Mucosa of descending colon (tissue), 3 donors: Measurements from ENCODE around the gene SNRNP40. TPM values are rescaled to one million over a fixed set of nuclear protein-coding genes. Genes with fewer than 3 reads are reported as not detected.

Experiments used
- ATAC-seq: fragments of 200-7000 bp; cut with Tn5 transposase; one replicate; pipeline ENCODE4 v1.9.1; 2020; ENCODE audit warnings: mild to moderate bottlenecking, moderate library complexity
- DNase-seq, 3 donors: peaks; one replicate each; pipeline ENCODE4 v3.0.0-alpha.2; 2020
- H3K36me3 ChIP-seq: fragments of 200-600 bp; one replicate; pipeline ENCODE4 v1.8.0; 2021; ENCODE audit warnings: low read depth, mild to moderate bottlenecking
- H3K4me1 ChIP-seq: fragments of 200-600 bp; one replicate; pipeline ENCODE4 v1.8.0; 2021; ENCODE audit warnings: low read depth, mild to moderate bottlenecking
- H3K4me3 ChIP-seq: fragments of 200-600 bp; one replicate; pipeline ENCODE4 v1.8.0; 2021; ENCODE audit warnings: mild to moderate bottlenecking
- H3K9me3 ChIP-seq: fragments of 200-600 bp; one replicate; pipeline ENCODE4 v1.8.0; 2021; ENCODE audit warnings: mild to moderate bottlenecking
- intact Hi-C, 2 donors: fragments of 100-400 bp; cut with DNase I in 1 of 2; cut with micrococcal nuclease in 1 of 2; formaldehyde crosslinking; loops; one replicate each; pipeline versions ENCODE4 v1.11.0 to v1.11.1; 2022; cut with DNase I, micrococcal nuclease
- total RNA-seq, 3 donors: library from RNA; stranded (reverse); fragmentation: NEBNext Ultra II Directional in 2 of 3; extraction: Animal tissue kit (Norgen Biotek cat#: 25700) in 2 of 3; gene quantifications; one replicate each; pipeline versions ENCODE4 v1.2.1 to v1.2.4, GENCODE V29; 2021 to 2023
- TF ChIP-seq, protein P1 (sequence below): fragments of 200-600 bp; IDR thresholded peaks from one replicate; pipeline ENCODE4 v1.8.0; 2022; ENCODE audit warnings: antibody characterized with exemption, mild to moderate bottlenecking
- donor health status: DM: no; HTN: no; CAD: no; lungs with moderate emphysema.
- donor health status: DM: no; HTN: no; CAD: no.
- donor health status: DM: no; HTN: yes; CAD: no.

The SNRNP40 gene
- total RNA-seq, 3 donors from 2014 or later = 22.9 to 33.4 (median 29.5) TPM

GRCh38 chr1:31228986-31229385 is 67.6 kb downstream of the SNRNP40 start:
- no peak overlapping the region for H3K4me3 ChIP-seq
- peaks cover 7% of the 10 kb centered on the region for H3K4me1 ChIP-seq
- TF ChIP-seq, protein P1, sequence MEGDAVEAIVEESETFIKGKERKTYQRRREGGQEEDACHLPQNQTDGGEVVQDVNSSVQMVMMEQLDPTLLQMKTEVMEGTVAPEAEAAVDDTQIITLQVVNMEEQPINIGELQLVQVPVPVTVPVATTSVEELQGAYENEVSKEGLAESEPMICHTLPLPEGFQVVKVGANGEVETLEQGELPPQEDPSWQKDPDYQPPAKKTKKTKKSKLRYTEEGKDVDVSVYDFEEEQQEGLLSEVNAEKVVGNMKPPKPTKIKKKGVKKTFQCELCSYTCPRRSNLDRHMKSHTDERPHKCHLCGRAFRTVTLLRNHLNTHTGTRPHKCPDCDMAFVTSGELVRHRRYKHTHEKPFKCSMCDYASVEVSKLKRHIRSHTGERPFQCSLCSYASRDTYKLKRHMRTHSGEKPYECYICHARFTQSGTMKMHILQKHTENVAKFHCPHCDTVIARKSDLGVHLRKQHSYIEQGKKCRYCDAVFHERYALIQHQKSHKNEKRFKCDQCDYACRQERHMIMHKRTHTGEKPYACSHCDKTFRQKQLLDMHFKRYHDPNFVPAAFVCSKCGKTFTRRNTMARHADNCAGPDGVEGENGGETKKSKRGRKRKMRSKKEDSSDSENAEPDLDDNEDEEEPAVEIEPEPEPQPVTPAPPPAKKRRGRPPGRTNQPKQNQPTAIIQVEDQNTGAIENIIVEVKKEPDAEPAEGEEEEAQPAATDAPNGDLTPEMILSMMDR = no peak
- H3K36me3 ChIP-seq = no peaks in the 10 kb centered on the region
- DNase-seq (no peak), ATAC-seq (no peak)
- no peaks in the 10 kb centered on the region for H3K9me3 ChIP-seq
- intact Hi-C loops = no loop called here

- Histone ChIP-seq H3K9me3 (no peaks in the 10 kb centered on the region), H3K36me3 (no peaks in the 10 kb centered on the region), H3K4me3 (no peak overlapping the region), H3K4me1 (peaks cover 10% of the 10 kb centered on the region)
- intact Hi-C loops = no loop called here
- no peak for ATAC-seq
- DNase-seq = peak in 1 of 3 donors; percentile 1
- TF ChIP-seq, protein P1 = no peak
These were observed 68.6 kb downstream of the SNRNP40 start for GRCh38 chr1:31227891-31228568.

DNA sequence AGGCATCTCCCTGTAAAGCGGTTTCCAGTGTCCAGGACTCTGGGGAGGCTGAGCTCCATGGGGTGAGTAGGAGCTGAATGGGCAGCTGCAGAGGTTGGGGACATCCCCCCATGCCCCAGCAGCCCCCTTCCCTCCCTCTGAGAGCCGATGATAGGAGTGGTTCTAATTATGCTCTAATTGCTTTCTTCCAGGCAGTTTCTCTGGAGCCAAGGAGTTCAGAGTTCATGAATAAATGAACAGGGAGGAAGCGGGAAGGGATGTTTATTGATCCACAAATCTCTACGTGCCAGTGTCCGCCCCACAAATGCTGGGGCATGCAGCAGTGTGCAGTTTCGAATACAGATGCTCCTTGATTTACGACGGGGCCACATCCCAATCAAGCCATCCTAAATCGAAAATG is 72.5 kb downstream of the SNRNP40 start:
- ATAC-seq (peak; percentile 82), DNase-seq (peak; percentile 13 to 50 (median 45))
- no peaks in the 10 kb centered on the region for H3K36me3 ChIP-seq
- intact Hi-C loops = no loop called here
- TF ChIP-seq, protein P1 = no peak
- peaks cover 10% of the 10 kb centered on the region for H3K4me1 ChIP-seq
- no peak overlapping the region for H3K4me3 ChIP-seq
- H3K9me3 ChIP-seq = no peaks in the 10 kb centered on the region

DNA sequence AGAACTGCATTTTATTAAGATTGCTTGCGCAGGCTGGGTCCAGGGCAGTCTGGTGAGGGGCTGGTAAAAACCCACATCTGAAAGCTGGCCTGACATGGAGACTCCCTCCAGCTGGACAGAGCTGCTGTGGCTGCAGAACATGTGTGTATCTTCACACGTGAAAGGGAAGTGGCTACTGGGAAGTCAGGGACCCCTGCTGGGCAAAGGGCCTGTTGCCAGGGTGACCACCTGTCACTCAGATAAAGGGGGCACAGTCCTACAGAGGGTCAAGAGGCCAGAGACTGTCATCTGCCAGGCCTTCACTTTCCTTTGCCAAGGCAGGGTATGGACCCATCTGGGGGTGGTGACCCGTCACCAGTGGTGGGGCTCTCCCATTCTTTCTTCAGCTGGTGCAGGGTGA is 74.4 kb downstream of the SNRNP40 start:
- TF ChIP-seq, protein P1 = no peak
- no peaks in the 10 kb centered on the region for H3K9me3 ChIP-seq
- peak in 1 of 3 donors; percentile 21 for DNase-seq
- ATAC-seq = no peak
- H3K36me3 ChIP-seq = no peaks in the 10 kb centered on the region
- no peak overlapping the region for H3K4me3 ChIP-seq
- intact Hi-C loops = no loop called here
- peaks cover 10% of the 10 kb centered on the region for H3K4me1 ChIP-seq

- H3K36me3 ChIP-seq = no peaks in the 10 kb centered on the region
- ATAC-seq (no peak), DNase-seq (no peak)
- H3K4me1 ChIP-seq = peaks cover 14% of the 10 kb centered on the region
- intact Hi-C loops = no loop called here
- H3K9me3 ChIP-seq = no peaks in the 10 kb centered on the region
- no peak overlapping the region for H3K4me3 ChIP-seq
- TF ChIP-seq, protein P1 = no peak
These were observed 75.5 kb downstream of the SNRNP40 start for GRCh38 chr1:31221072-31221471.

DNA sequence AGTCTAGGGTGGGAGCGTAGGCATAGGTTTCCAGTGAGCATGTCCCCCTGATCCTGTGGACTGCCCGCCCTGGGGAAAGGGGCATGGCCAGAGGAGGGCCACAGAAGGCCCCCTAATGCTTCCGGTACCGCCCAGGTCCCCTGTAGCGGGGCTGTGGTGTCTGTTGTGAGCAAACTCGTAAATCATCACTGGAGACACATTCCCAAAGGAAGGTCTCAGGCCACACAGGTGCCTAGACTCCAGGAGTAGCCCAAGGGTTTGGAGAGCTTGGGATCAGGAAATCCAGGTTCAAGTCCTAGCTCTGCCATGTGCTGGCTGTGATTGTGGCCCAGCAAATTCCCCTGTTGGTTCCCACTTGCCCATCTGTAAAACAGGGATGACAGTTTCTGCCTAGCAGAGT is 77.1 kb downstream of the SNRNP40 start:
- Histone ChIP-seq H3K36me3 (no peaks in the 10 kb centered on the region), H3K4me1 (peaks cover 15% of the 10 kb centered on the region), H3K9me3 (no peaks in the 10 kb centered on the region), H3K4me3 (no peak overlapping the region)
- intact Hi-C loops = no loop called here
- TF ChIP-seq, protein P1 = no peak
- DNase-seq (no peak), ATAC-seq (no peak)
